ENCODE measurements around the gene GOLGA8B. TPM values are rescaled to one million over a fixed set of nuclear protein-coding genes. Genes with fewer than 3 reads are reported as not detected.
"Not testable (repeated sequence)": the region's sequence is repeated elsewhere in the genome, so short reads cannot be mapped to it uniquely, and the experiment has no call there.

The GOLGA8B gene
- total RNA-seq, 1 donor from 2014 or later: 47.2 TPM

DNA sequence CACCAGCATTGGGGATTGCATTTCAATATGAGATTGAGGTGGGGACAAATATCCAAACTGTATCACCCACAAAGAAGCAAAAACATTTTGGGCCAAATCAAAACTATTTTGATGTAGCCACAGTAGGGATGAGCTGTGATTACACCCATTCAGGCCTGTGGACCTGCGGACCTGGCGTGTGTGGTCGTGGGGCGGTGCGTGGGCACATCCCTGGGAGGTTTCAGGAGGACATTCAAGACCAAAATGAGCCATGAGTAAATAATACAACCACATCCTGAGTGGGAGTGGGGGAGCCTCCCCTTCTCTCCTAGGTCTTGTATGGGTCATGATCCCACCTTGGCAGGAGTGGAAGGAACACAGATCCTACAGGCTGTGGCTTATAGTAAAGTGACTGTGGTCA lies 23.7 kb downstream of the GOLGA8B start:
- not testable (repeated sequence) for DNase-seq (ENCODE audit: low spot score)

DNA sequence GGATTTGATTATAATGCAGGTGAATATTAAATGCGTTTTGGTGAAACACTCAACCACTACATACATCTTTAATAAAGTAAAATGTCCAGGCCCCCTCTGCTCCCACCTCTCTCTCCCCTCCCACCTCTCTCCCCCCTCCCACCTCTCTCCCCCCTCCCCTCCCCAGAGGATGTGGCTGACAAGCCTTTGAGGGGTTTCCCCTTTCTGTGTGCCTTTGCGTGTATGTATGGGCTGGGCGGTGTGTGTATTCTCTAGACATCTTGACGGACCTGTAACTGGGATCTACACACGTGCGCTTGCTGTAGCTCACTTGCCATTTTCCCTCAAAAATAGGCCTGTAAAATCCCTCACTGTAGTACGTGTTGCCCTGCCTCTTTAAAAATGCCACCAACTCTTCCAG lies 28.3 kb downstream of the GOLGA8B start:
- DNase-seq (ENCODE audit: low spot score): not testable (repeated sequence)

DNA sequence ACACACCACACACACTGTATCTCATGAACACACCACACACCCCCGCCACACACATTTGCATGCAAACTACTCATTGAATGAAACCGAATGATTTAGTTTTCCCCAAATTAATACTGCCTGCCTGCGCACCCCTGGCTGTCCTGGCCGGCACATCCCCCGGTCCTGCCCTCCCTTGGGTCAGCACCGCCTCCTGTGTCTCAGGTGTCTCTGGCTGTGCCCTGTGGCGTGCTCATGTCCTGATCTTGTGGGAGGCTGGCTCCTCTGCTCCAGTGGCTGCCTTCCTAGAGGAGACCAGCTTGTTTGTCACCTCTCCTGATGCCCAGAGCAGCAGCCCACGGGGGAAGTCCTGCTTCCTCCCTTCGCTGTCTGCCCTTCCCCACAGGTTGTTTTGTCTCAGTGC lies 28.7 kb downstream of the GOLGA8B start:
- not testable (repeated sequence) for DNase-seq (ENCODE audit: low spot score)

GRCh38 chr15:34554126-34554525 lies 29.3 kb downstream of the GOLGA8B start:
- not testable (repeated sequence) for DNase-seq (ENCODE audit: low spot score)

DNA sequence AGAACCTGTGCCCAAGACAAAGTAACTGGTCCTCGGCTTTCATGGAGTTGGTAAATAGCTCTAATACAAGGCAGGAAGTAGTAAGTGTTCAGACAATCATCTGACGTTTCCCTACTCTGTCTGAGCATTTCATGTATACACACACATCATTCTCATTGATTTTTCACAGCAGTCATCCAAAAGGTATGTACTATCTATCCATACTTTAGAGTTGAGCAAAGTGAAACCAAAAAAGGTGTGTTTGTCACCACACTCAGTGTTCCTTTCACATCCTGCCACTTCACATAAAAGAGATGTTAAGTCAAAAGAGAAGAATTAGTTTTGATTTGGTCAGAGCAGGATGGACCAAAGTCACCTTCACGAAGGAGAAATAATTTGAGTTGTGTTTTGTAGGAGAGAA lies 33.3 kb downstream of the GOLGA8B start:
- not testable (repeated sequence) for DNase-seq (ENCODE audit: low spot score)

- not testable (repeated sequence) for DNase-seq (ENCODE audit: low spot score)
Observed at GRCh38 chr15:34549381-34549809, 34.1 kb downstream of the GOLGA8B start.

DNA sequence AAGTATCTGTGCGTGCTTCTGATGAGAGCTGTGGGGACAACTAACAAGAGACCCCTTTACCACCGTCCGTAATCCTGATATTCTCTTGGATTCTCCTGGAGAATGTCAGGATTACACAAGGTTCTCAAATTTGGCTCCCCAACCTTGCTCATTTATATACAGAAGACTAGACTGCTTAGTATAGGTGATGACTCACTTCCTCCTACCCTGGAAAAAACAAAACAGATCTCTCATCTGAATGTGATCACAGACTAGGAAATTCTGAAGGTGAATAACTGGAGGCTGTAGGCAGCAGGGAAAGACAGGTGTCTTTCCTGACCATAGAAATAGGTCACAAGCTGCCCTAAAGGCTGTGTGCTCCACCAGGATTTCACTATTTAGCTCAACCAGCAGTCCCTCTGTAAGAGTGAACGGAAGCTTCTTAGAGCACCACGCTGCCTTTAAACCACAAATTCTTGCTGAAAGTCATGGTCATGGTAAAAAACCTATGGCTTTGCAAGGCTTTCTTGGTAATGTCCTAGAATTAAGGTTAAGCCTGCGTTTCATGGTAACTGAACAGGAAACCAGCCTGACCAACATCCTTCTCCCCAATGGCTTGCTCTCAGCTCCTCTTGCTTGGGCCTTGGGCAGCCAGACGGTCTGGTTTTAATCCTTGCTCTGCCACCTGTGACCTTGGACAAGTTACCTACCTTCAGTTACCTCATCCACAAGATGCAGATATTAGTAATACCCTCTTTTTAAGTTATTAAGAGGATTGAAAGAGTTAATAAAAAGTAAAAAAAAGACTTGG lies 39.4 kb downstream of the GOLGA8B start:
- DNase-seq (ENCODE audit: low spot score): not testable (repeated sequence)

DNA sequence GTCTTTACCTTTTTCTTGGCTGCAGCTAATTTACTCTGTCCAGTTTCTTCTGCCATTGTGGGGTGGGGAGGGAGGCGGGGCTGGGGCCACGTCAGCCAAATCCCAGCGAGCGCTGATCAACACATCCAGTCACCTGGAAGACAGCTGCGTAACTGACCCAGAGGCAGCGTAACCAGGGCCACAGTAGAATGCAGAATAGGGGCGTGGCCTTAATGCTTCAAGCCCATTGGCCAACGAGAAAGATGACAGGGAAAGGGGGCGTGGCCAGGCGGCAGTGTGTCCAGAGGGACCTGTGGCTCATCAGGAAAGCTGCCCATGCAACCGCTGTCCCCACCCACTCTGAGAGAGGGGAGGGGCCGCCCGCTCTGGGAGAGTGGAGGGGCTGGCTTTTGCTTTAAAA lies 47.6 kb downstream of the GOLGA8B start:
- DNase-seq (ENCODE audit: low spot score): not testable (repeated sequence)

Other genes with a start within 250 kb of the GOLGA8B start
- 18.3 TPM for gene SLC12A6, start 245.9 kb downstream of the GOLGA8B start, total RNA-seq
- 116 TPM for gene NOP10, start 240.5 kb downstream of the GOLGA8B start, total RNA-seq
- gene NUTM1, start 240.3 kb downstream of the GOLGA8B start, total RNA-seq: not detected
- gene LPCAT4, start 216.5 kb downstream of the GOLGA8B start, total RNA-seq: 97.9 TPM
- 47.3 TPM for gene GOLGA8A, start 145.8 kb downstream of the GOLGA8B start, total RNA-seq
- gene GJD2, start 171.3 kb upstream of the GOLGA8B start, total RNA-seq: 0.20 TPM
- 40.5 TPM for gene ACTC1, start 211.9 kb upstream of the GOLGA8B start, total RNA-seq